ENCODE data around the gene SUSD1.

- TF ChIP-seq POLR2A (IDR thresholded peaks at IDR 0.05; ENCODE audit: low read depth, low read length) (no peak), CTCF (IDR thresholded peaks at IDR 0.05; ENCODE audit: extremely low read depth in 1 of 2, insufficient read depth in 1 of 2, low read depth in 1 of 2, low read length in 2 of 2) (no peak)
These were observed 149.2 kb downstream of the SUSD1 start for GRCh38 chr9:112025850-112026249.

Data from endothelial cell of umbilical vein (primary cell).